HL-60 (cell line): Measurements from ENCODE around the gene RAPSN.

Experiments
- CTCF ChIP-seq: IDR thresholded peaks from one replicate; pipeline ENCODE4 v1.5.1; 2011; ENCODE audit warnings: low read length, control low read depth, inconsistent platforms; ENCODE audit not compliant: insufficient read depth
- POLR2AphosphoS5 ChIP-seq: IDR thresholded peaks from 2 replicates; pipeline ENCODE4 v1.6.1; 2012; ENCODE audit warnings: low read depth

GRCh38 chr11:47466701-47467250, 17.8 kb upstream of the RAPSN start:
- no peak for TF ChIP-seq CTCF
- no peak for TF ChIP-seq POLR2AphosphoS5
